ENCODE measurements around the gene HAAO. TPM values are rescaled to one million over a fixed set of nuclear protein-coding genes. Genes with fewer than 3 reads are reported as not detected.
A peak's percentile ranks its signal among the peaks of the same experiment; 100 is the strongest.

HAAO gene
- total and polyA plus RNA-seq, 2 of the 13 experiments (the other 11 are each of a cell fraction or from before 2014, with no cell fraction given) = 36.1 to 42.7 TPM

GRCh38 chr2:42810971-42811811, 18.8 kb upstream of the HAAO start (continued):
- TF ChIP-seq, protein P1, sequence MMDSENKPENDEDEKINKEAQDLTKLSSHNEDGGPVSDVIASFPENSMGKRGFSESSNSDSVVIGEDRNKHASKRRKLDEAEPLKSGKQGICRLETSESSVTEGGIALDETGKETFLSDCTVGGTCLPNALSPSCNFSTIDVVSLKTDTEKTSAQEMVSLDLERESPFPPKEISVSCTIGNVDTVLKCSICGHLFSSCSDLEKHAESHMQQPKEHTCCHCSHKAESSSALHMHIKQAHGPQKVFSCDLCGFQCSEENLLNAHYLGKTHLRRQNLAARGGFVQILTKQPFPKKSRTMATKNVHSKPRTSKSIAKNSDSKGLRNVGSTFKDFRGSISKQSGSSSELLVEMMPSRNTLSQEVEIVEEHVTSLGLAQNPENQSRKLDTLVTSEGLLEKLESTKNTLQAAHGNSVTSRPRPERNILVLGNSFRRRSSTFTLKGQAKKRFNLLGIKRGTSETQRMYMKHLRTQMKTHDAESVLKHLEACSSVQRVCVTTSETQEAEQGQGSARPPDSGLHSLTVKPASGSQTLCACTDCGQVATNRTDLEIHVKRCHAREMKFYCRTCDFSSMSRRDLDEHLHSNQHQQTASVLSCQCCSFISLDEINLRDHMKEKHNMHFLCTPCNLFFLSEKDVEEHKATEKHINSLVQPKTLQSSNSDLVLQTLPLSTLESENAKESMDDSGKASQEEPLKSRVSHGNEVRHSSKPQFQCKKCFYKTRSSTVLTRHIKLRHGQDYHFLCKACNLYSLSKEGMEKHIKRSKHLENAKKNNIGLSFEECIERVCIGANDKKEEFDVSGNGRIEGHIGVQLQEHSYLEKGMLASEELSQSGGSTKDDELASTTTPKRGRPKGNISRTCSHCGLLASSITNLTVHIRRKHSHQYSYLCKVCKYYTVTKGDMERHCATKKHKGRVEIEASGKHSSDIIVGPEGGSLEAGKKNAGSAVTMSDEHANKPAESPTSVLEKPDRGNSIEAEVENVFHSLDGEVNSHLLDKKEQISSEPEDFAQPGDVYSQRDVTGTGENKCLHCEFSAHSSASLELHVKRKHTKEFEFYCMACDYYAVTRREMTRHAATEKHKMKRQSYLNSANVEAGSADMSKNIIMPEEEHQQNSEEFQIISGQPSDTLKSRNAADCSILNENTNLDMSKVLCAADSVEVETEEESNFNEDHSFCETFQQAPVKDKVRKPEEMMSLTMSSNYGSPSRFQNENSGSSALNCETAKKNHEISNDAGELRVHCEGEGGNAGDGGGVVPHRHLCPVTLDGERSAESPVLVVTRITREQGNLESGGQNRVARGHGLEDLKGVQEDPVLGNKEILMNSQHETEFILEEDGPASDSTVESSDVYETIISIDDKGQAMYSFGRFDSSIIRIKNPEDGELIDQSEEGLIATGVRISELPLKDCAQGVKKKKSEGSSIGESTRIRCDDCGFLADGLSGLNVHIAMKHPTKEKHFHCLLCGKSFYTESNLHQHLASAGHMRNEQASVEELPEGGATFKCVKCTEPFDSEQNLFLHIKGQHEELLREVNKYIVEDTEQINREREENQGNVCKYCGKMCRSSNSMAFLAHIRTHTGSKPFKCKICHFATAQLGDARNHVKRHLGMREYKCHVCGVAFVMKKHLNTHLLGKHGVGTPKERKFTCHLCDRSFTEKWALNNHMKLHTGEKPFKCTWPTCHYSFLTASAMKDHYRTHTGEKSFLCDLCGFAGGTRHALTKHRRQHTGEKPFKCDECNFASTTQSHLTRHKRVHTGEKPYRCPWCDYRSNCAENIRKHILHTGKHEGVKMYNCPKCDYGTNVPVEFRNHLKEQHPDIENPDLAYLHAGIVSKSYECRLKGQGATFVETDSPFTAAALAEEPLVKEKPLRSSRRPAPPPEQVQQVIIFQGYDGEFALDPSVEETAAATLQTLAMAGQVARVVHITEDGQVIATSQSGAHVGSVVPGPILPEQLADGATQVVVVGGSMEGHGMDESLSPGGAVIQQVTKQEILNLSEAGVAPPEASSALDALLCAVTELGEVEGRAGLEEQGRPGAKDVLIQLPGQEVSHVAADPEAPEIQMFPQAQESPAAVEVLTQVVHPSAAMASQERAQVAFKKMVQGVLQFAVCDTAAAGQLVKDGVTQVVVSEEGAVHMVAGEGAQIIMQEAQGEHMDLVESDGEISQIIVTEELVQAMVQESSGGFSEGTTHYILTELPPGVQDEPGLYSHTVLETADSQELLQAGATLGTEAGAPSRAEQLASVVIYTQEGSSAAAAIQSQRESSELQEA (CRISPR knock-in tag; IDR thresholded peaks at IDR 0.05; ENCODE audit: not compliant biosample characterization) = no peak
- TF ChIP-seq ZNF142 (CRISPR knock-in tag; IDR thresholded peaks at IDR 0.05) (no peak; the same call in 1 of the 2 replicates), PRPF4 (IDR thresholded peaks at IDR 0.05; ENCODE audit: low read depth, low read length, poor library complexity, severe bottlenecking) (no peak), ZNF34 (CRISPR knock-in tag; IDR thresholded peaks at IDR 0.05; ENCODE audit: borderline replicate concordance) (no peak), HMG20A (CRISPR knock-in tag; IDR thresholded peaks at IDR 0.05; ENCODE audit: borderline replicate concordance) (no peak), ZNF550 (CRISPR knock-in tag; IDR thresholded peaks at IDR 0.05; ENCODE audit: borderline replicate concordance) (0 out of 2 replicates have a peak, but pooled peaks have one; percentile 61), ZNF335 (CRISPR knock-in tag; IDR thresholded peaks at IDR 0.05) (no peak), ELF3 (CRISPR knock-in tag; IDR thresholded peaks at IDR 0.05) (no peak), SNAPC2 (CRISPR knock-in tag; IDR thresholded peaks at IDR 0.05) (no peak; the same call in 1 of the 2 replicates), ZNF430 (CRISPR knock-in tag; IDR thresholded peaks at IDR 0.05) (no peak; the same call in 1 of the 2 replicates), SIN3B (IDR thresholded peaks at IDR 0.05; ENCODE audit: low read length) (no peak), ZNF362 (CRISPR knock-in tag; IDR thresholded peaks at IDR 0.05; ENCODE audit: borderline replicate concordance) (no peak), ZSCAN31 (CRISPR knock-in tag; IDR thresholded peaks at IDR 0.05; ENCODE audit: low read depth) (no peak; the same call in 1 of the 2 replicates)
